Stimulated activated naive CD8-positive, alpha-beta T cell treated with anti-CD3 and anti-CD28 coated beads, Interleukin-15, Interleukin-2, amounts not matched to agents 100 ng/mL and 50 ng/mL, for 24 hours (primary cell): ENCODE measurements around the gene RPL18.

Experiments used
- H3K27ac Mint-ChIP-seq: one replicate; pipeline ENCODE4 v1.8.0; 2021; ENCODE audit warnings: mild to moderate bottlenecking, mixed read lengths
- H3K27me3 Mint-ChIP-seq: one replicate; pipeline ENCODE4 v1.8.0; 2021; ENCODE audit warnings: mixed read lengths
- H3K36me3 Mint-ChIP-seq: one replicate; pipeline ENCODE4 v1.8.0; 2021; ENCODE audit warnings: low read depth, mixed read lengths
- H3K4me1 Mint-ChIP-seq: one replicate; pipeline ENCODE4 v1.8.0; 2021; ENCODE audit warnings: low read depth, mixed read lengths
- H3K4me3 Mint-ChIP-seq: one replicate; pipeline ENCODE4 v1.8.0; 2021; ENCODE audit warnings: mild to moderate bottlenecking, mixed read lengths
- H3K9me3 Mint-ChIP-seq: one replicate; pipeline ENCODE4 v1.8.0; 2021; ENCODE audit warnings: mixed read lengths

Gene RPL18

DNA sequence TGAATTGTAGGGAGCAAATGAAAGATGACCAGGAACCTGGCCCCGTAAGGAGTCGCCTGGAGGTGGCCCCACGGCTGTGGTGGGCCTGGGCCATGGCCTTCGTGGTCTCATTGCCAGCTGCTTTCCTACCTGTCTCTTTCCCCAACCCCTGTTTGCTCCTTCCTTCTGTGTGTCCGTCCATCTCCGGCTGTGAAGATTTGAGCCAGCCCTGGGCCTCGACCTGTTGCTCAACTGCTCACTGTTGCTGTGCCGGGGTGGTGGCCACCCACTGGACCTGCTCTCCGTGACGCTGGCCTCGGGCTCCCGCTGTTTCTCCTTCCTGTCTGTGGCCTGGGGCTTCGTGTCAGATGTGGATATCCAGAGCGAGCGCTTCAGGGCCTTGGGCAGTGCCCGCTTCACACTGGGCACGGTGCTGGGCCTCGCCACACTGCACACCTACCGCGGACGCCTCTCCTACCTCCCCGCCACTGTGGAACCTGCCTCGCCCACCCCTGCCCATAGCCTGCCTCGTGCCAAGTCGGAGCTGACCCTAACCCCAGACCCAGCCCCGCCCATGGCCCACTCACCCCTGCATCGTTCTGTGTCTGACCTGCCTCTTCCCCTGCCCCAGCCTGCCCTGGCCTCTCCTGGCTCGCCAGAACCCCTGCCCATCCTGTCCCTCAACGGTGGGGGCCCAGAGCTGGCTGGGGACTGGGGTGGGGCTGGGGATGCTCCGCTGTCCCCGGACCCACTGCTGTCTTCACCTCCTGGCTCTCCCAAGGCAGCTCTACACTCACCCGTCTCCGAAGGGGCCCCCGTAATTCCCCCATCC lies 9.7 kb upstream of the RPL18 start:
- Mint-ChIP-seq H3K36me3 (peaks cover 16% of the 10 kb centered on the region), H3K9me3 (no peaks in the 10 kb centered on the region), H3K27me3 (no peaks in the 10 kb centered on the region), H3K4me3 (no peak overlapping the region), H3K27ac (no peak overlapping the region), H3K4me1 (peaks cover 58% of the 10 kb centered on the region)

DNA sequence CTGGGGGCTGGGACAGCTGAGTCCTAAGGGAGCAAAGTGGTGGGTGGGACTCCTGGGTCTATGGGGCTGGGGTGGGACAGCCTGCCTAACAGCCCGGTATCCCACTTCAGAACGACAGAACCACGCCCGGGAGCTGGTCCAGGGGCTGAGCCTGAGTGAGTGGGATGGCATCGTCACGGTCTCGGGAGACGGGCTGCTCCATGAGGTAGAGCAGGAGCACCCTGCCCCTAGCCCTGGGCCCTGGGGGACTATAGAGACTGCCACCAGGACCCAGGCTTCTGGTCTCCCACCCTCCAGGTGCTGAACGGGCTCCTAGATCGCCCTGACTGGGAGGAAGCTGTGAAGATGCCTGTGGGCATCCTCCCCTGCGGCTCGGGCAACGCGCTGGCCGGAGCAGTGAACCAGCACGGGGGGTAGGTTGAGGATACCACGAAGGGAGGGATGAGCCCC lies 8.9 kb upstream of the RPL18 start:
- Mint-ChIP-seq H3K36me3 (peaks cover 22% of the 10 kb centered on the region), H3K27me3 (no peaks in the 10 kb centered on the region), H3K9me3 (no peaks in the 10 kb centered on the region), H3K4me3 (no peak overlapping the region), H3K27ac (no peak overlapping the region), H3K4me1 (peaks cover 56% of the 10 kb centered on the region)

GRCh38 chr19:48627201-48627864 lies 8.4 kb upstream of the RPL18 start:
- no peaks in the 10 kb centered on the region for H3K27me3 Mint-ChIP-seq
- peak overlapping the region; percentile 37 for H3K27ac Mint-ChIP-seq
- H3K36me3 Mint-ChIP-seq, result peaks cover 26% of the 10 kb centered on the region
- no peaks in the 10 kb centered on the region for H3K9me3 Mint-ChIP-seq
- no peak overlapping the region for H3K4me3 Mint-ChIP-seq
- peaks cover 55% of the 10 kb centered on the region for H3K4me1 Mint-ChIP-seq

DNA sequence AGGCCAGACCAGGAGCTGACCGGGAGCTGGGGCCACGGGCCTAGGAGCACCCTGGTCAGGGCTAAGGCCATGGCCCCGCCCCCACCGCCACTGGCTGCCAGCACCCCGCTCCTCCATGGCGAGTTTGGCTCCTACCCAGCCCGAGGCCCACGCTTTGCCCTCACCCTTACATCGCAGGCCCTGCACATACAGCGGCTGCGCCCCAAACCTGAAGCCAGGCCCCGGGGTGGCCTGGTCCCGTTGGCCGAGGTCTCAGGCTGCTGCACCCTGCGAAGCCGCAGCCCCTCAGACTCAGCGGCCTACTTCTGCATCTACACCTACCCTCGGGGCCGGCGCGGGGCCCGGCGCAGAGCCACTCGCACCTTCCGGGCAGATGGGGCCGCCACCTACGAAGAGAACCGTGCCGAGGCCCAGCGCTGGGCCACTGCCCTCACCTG lies 6.9 kb upstream of the RPL18 start:
- peaks cover 34% of the 10 kb centered on the region for H3K36me3 Mint-ChIP-seq
- H3K27me3 Mint-ChIP-seq, result no peaks in the 10 kb centered on the region
- H3K27ac Mint-ChIP-seq, result no peak overlapping the region
- H3K4me1 Mint-ChIP-seq, result peaks cover 58% of the 10 kb centered on the region
- H3K4me3 Mint-ChIP-seq, result no peak overlapping the region
- H3K9me3 Mint-ChIP-seq, result no peaks in the 10 kb centered on the region

DNA sequence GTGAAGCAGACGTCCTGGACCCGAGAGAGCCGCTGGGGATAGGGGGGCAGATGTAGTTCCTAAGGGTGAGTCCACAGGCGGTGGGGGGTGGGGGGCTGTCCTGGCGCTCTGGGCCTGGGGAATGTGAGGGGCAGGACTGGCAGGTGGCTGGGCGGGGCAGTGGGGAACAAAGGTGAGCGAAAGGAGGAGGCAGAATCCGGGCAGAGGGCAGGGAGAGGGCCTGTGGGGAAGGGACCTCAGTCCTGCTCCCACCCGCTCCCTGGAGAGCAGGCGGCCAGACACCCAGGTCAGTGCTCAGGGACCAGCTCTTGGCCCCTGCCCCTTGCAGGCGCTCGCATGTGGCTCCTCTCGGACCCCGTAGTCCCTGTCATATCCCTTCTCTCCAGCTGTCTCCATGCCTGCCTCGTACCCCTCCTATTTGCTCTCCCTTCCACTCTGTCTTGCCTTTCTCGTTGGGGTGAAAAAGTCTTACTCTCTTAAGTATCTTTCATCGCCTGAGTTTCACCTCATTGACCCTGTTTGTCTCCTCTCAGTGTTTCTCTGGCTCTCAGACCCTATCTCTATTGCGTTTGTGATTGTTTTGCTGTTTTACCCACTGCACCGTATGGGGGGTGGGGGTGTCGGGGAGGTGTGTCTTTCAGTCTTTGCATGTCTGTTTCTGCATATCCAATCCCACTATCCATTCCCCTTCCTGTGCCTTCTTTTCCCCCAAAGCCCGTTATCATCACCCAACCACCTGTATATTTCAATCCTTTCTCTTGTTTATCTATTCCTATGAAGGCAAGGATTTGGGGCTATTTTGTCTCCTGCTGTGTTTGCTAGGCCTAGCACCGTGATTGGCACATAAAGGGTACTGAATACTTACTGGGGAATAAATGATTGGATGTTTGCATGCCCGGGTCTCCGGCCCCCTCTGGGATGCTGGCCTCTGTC lies 6.1 kb upstream of the RPL18 start:
- peak overlapping the region; percentile 86 for H3K4me3 Mint-ChIP-seq
- peaks cover 30% of the 10 kb centered on the region for H3K36me3 Mint-ChIP-seq
- H3K27me3 Mint-ChIP-seq, result no peaks in the 10 kb centered on the region
- no peak overlapping the region for H3K27ac Mint-ChIP-seq
- H3K9me3 Mint-ChIP-seq, result no peaks in the 10 kb centered on the region
- peaks cover 55% of the 10 kb centered on the region for H3K4me1 Mint-ChIP-seq

GRCh38 chr19:48624067-48624594 lies 5.2 kb upstream of the RPL18 start:
- Mint-ChIP-seq H3K4me3 (peak overlapping the region; percentile 86), H3K4me1 (peaks cover 61% of the 10 kb centered on the region), H3K36me3 (peaks cover 37% of the 10 kb centered on the region), H3K27ac (peak overlapping the region; percentile 95), H3K27me3 (no peaks in the 10 kb centered on the region), H3K9me3 (no peaks in the 10 kb centered on the region)

DNA sequence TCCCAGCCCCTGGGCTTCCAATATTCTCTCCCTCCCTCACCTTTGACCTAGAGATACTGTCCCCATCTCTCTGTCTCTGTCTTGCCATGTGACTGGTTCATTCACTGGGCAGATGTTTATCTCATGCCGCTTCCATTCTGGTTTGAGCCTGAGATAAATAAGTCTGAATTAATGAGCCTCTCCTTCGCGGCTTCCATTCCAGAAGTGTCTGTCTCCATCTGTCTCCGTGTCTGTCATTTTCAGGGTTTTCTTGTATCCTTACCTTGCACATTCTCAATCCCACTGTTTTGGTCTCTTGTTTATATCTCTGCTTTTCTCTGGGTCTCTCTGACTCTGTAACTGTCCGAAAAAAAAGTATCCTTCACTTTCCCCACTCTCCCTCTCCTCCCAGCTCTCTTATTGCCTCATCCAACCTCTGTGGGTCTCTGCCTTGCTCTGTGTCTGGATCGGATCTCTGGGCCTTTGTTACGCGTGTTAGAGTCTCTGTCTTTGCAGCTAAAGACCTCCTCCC lies 4.6 kb upstream of the RPL18 start:
- Mint-ChIP-seq H3K27me3 (no peaks in the 10 kb centered on the region), H3K4me3 (peak overlapping the region; percentile 86), H3K4me1 (peaks cover 63% of the 10 kb centered on the region)

GRCh38 chr19:48619692-48620585 lies 961 bp upstream of the RPL18 start:
- Mint-ChIP-seq H3K27me3 (no peaks in the 10 kb centered on the region), H3K4me1 (peaks cover 73% of the 10 kb centered on the region), H3K27ac (peak overlapping the region; percentile 100), H3K4me3 (peak overlapping the region; percentile 97), H3K9me3 (no peaks in the 10 kb centered on the region), H3K36me3 (peaks cover 68% of the 10 kb centered on the region)

More for the DNA sequence above, 4.6 kb upstream of the RPL18 start:
- Mint-ChIP-seq H3K27ac (peak overlapping the region; percentile 95), H3K9me3 (no peaks in the 10 kb centered on the region), H3K36me3 (peaks cover 42% of the 10 kb centered on the region)

- H3K27me3 Mint-ChIP-seq, result no peaks in the 10 kb centered on the region
- peak overlapping the region; percentile 97 for H3K4me3 Mint-ChIP-seq
- H3K36me3 Mint-ChIP-seq, result peaks cover 72% of the 10 kb centered on the region
- H3K27ac Mint-ChIP-seq, result peak overlapping the region; percentile 100
- H3K4me1 Mint-ChIP-seq, result peaks cover 59% of the 10 kb centered on the region
- H3K9me3 Mint-ChIP-seq, result no peaks in the 10 kb centered on the region
These were observed 581 bp downstream of the RPL18 start for GRCh38 chr19:48618278-48618915.

GRCh38 chr19:48617146-48617937 lies 1.6 kb downstream of the RPL18 start:
- peak overlapping the region; percentile 97 for H3K4me3 Mint-ChIP-seq
- no peaks in the 10 kb centered on the region for H3K9me3 Mint-ChIP-seq
- peaks cover 65% of the 10 kb centered on the region for H3K36me3 Mint-ChIP-seq
- peak overlapping the region; percentile 100 for H3K27ac Mint-ChIP-seq
- no peaks in the 10 kb centered on the region for H3K27me3 Mint-ChIP-seq
- peaks cover 50% of the 10 kb centered on the region for H3K4me1 Mint-ChIP-seq

- Mint-ChIP-seq H3K4me1 (peaks cover 46% of the 10 kb centered on the region), H3K36me3 (peaks cover 61% of the 10 kb centered on the region), H3K9me3 (no peaks in the 10 kb centered on the region), H3K27ac (peak overlapping the region; percentile 100), H3K27me3 (no peaks in the 10 kb centered on the region), H3K4me3 (peak overlapping the region; percentile 97)
These were observed 2.4 kb downstream of the RPL18 start for GRCh38 chr19:48616491-48617056.

GRCh38 chr19:48616041-48616436 lies 2.9 kb downstream of the RPL18 start:
- Mint-ChIP-seq H3K9me3 (no peaks in the 10 kb centered on the region), H3K27me3 (no peaks in the 10 kb centered on the region), H3K36me3 (peaks cover 57% of the 10 kb centered on the region), H3K4me3 (peak overlapping the region; percentile 97), H3K27ac (peak overlapping the region; percentile 82), H3K4me1 (peaks cover 42% of the 10 kb centered on the region)
